ENCODE results near the gene SMARCE1.
A peak's percentile ranks its signal among the peaks of the same experiment; 100 is the strongest.
"Not testable (repeated sequence)": the region's sequence is repeated elsewhere in the genome, so short reads cannot be mapped to it uniquely, and the experiment has no call there.

SMARCE1 gene

GRCh38 chr17:40597556-40598300, 49.9 kb downstream of the SMARCE1 start:
- no peaks in the 10 kb centered on the region for H3K36me3 ChIP-seq (ENCODE audit: control insufficient read depth, insufficient read depth, low read length)
- TF ChIP-seq CTCF (IDR thresholded peaks at IDR 0.05; ENCODE audit: insufficient read depth, low read length, poor library complexity, severe bottlenecking): no peak
- H3K27me3 ChIP-seq (replicated peaks; ENCODE audit: control insufficient read depth, insufficient read depth, low read length): no peaks in the 10 kb centered on the region
- H3K4me3 ChIP-seq (replicated peaks; ENCODE audit: low read depth, low read length): no peak overlapping the region
- DNase-seq (ENCODE audit: extremely low read depth, insufficient read length): peak; percentile 54

- no peak overlapping the region for H3K4me3 ChIP-seq (replicated peaks; ENCODE audit: low read depth, low read length)
- H3K27me3 ChIP-seq (replicated peaks; ENCODE audit: control insufficient read depth, insufficient read depth, low read length): no peaks in the 10 kb centered on the region
- no peaks in the 10 kb centered on the region for H3K36me3 ChIP-seq (ENCODE audit: control insufficient read depth, insufficient read depth, low read length)
- no peak for DNase-seq (ENCODE audit: extremely low read depth, insufficient read length)
- TF ChIP-seq CTCF (IDR thresholded peaks at IDR 0.05; ENCODE audit: insufficient read depth, low read length, poor library complexity, severe bottlenecking): no peak
Observed at GRCh38 chr17:40597156-40597555, 50.5 kb downstream of the SMARCE1 start.

- TF ChIP-seq CTCF (IDR thresholded peaks at IDR 0.05; ENCODE audit: insufficient read depth, low read length, poor library complexity, severe bottlenecking): no peak
- H3K36me3 ChIP-seq (ENCODE audit: control insufficient read depth, insufficient read depth, low read length): no peaks in the 10 kb centered on the region
- H3K27me3 ChIP-seq (replicated peaks; ENCODE audit: control insufficient read depth, insufficient read depth, low read length): no peaks in the 10 kb centered on the region
- no peak overlapping the region for H3K4me3 ChIP-seq (replicated peaks; ENCODE audit: low read depth, low read length)
- no peak for DNase-seq (ENCODE audit: extremely low read depth, insufficient read length)
Observed at GRCh38 chr17:40596261-40596919, 51.2 kb downstream of the SMARCE1 start.

- Histone ChIP-seq H3K36me3 (ENCODE audit: control insufficient read depth, insufficient read depth, low read length) (no peaks in the 10 kb centered on the region), H3K4me3 (replicated peaks; ENCODE audit: low read depth, low read length) (no peak overlapping the region), H3K27me3 (replicated peaks; ENCODE audit: control insufficient read depth, insufficient read depth, low read length) (no peaks in the 10 kb centered on the region; the same call in 1 of the 2 replicates)
- no peak for DNase-seq (ENCODE audit: extremely low read depth, insufficient read length)
- TF ChIP-seq CTCF (IDR thresholded peaks at IDR 0.05; ENCODE audit: insufficient read depth, low read length, poor library complexity, severe bottlenecking): no peak
Observed at GRCh38 chr17:40590742-40591141, 56.9 kb downstream of the SMARCE1 start.

- no peak overlapping the region for H3K4me3 ChIP-seq (replicated peaks; ENCODE audit: low read depth, low read length)
- TF ChIP-seq CTCF (IDR thresholded peaks at IDR 0.05; ENCODE audit: insufficient read depth, low read length, poor library complexity, severe bottlenecking): no peak
- DNase-seq (ENCODE audit: extremely low read depth, insufficient read length): no peak
- no peaks in the 10 kb centered on the region; the same call in 1 of the 2 replicates for H3K27me3 ChIP-seq (replicated peaks; ENCODE audit: control insufficient read depth, insufficient read depth, low read length)
- no peaks in the 10 kb centered on the region for H3K36me3 ChIP-seq (ENCODE audit: control insufficient read depth, insufficient read depth, low read length)
Observed at GRCh38 chr17:40588552-40588951, 59.1 kb downstream of the SMARCE1 start.

GRCh38 chr17:40586264-40586663, 61.4 kb downstream of the SMARCE1 start:
- not testable (repeated sequence) for DNase-seq (ENCODE audit: extremely low read depth, insufficient read length); H3K4me3 ChIP-seq (replicated peaks; ENCODE audit: low read depth, low read length); H3K27me3 ChIP-seq (replicated peaks; ENCODE audit: control insufficient read depth, insufficient read depth, low read length); H3K36me3 ChIP-seq (ENCODE audit: control insufficient read depth, insufficient read depth, low read length)

- H3K36me3 ChIP-seq (ENCODE audit: control insufficient read depth, insufficient read depth, low read length); H3K27me3 ChIP-seq (replicated peaks; ENCODE audit: control insufficient read depth, insufficient read depth, low read length); H3K4me3 ChIP-seq (replicated peaks; ENCODE audit: low read depth, low read length); DNase-seq (ENCODE audit: extremely low read depth, insufficient read length): not testable (repeated sequence)
Observed at GRCh38 chr17:40584950-40585349, 62.7 kb downstream of the SMARCE1 start.
